Upper lobe of left lung (tissue), 6 donors: ENCODE measurements around the gene SECTM1. TPM values are rescaled to one million over a fixed set of nuclear protein-coding genes. Genes with fewer than 3 reads are reported as not detected.
"Not testable (repeated sequence)": the region's sequence is repeated elsewhere in the genome, so short reads cannot be mapped to it uniquely, and the experiment has no call there.

Experiments used
- ATAC-seq, 2 donors: fragments of 200-7000 bp; cut with Tn5 transposase; one replicate each; pipeline ENCODE4 v1.9.1; 2022; ENCODE audit warnings: mild to moderate bottlenecking in 2 of 2, moderate library complexity in 2 of 2; ENCODE audit not compliant: low FRiP score in 2 of 2
- DNase-seq, 2 donors: peaks; one replicate each; pipeline ENCODE4 v3.0.0-alpha.2; 2019 to 2020
- H3K27ac ChIP-seq, 4 donors: fragments of 200-600 bp; sonication (generic); one replicate each; pipeline ENCODE4 v1.5.1; 2016 to 2019
- H3K27me3 ChIP-seq, 4 donors: fragments of 200-600 bp; sonication (generic); one replicate each; pipeline ENCODE4 v1.5.1; 2017 to 2019
- H3K36me3 ChIP-seq, 4 donors: fragments of 200-600 bp; sonication (generic); one replicate each; pipeline ENCODE4 v1.5.1; 2016 to 2019
- H3K4me1 ChIP-seq, 4 donors: fragments of 200-600 bp; sonication (generic); one replicate each; pipeline ENCODE4 v1.5.1; 2018 to 2019
- H3K4me3 ChIP-seq, 4 donors: fragments of 200-600 bp; sonication (generic); one replicate each; pipeline ENCODE4 v1.5.1; 2017 to 2019; ENCODE audit warnings: mild to moderate bottlenecking in 2 of 4, moderate library complexity in 1 of 4
- H3K9me3 ChIP-seq, 4 donors: fragments of 200-600 bp; sonication (generic); one replicate each; pipeline ENCODE4 v1.5.1; 2018 to 2019
- CTCF ChIP-seq, 6 experiments: fragments of 450-650 bp in 4 of 6; fragments of 200-600 bp in 2 of 6; sonication (generic) in 2 of 6; IDR thresholded peaks; one replicate each; pipeline ENCODE4 v1.5.1; 2016 to 2019; ENCODE audit warnings: antibody characterized with exemption in 6 of 6
- EP300 ChIP-seq, 4 donors: sonication (generic); formaldehyde crosslinking; IDR thresholded peaks; one replicate each; pipeline ENCODE4 v1.5.1; 2017; ENCODE audit warnings: antibody characterized with exemption in 4 of 4, control low read depth in 2 of 4
- POLR2A ChIP-seq, 4 donors: fragments of 450-650 bp; IDR thresholded peaks; one replicate each; pipeline ENCODE4 v1.5.1; 2016 to 2017; ENCODE audit warnings: antibody characterized with exemption in 4 of 4, mild to moderate bottlenecking in 2 of 4
- POLR2AphosphoS5 ChIP-seq, 2 donors: sonication (generic); formaldehyde crosslinking; IDR thresholded peaks; one replicate each; pipeline ENCODE4 v1.5.1; 2017; ENCODE audit warnings: antibody characterized with exemption in 2 of 2
- WGBS, 2 donors: methylation state at CpG; one replicate each; pipeline ENCODE4 v1.1.5; 2017 to 2018; 5-methylcytosine and 5-hydroxymethylcytosine counted together
- total RNA-seq, 6 donors: library from RNA; depleted of rRNA in 4 of 6; stranded (reverse); fragments of >200 nt in 4 of 6; gene quantifications; one replicate each; pipeline versions ENCODE4 v1.1.0 to v1.2.1, GENCODE V29; 2016 to 2021
- donor health status: DM: no; HTN: no; CAD: no; lungs with moderate emphysema.
- donor health status: DM: no; HTN: yes; CAD: no; lungs with severe emphysema.

SECTM1 gene
- total RNA-seq, 6 donors from 2014 or later, result 17.8 to 50.4 (median 36.2) TPM

DNA sequence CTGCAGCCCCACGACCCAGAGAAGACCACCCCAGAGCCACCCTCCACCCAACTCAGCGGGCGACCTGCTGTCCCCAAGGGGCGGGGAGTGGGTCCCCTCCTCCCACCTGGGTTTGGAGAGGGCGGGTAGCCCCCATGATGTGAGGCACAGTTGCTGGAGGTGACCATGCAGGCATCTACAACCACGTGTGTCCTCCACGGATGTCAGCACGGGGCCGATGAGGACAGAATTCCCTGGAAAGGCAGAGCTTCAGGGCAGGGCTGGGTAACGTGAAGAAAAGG is 45.1 kb upstream of the SECTM1 start:
- ATAC-seq (no peak), DNase-seq (no peak)
- no peak overlapping the region for H3K27ac ChIP-seq
- H3K27me3 ChIP-seq, result peaks cover 0 to 25% (median 8%) of the 10 kb centered on the region in 4 donors
- 68 to 71% methylated on average over 9 to 10 of the region's 10 CpGs for WGBS, 2 donors
- H3K4me1 ChIP-seq, result peaks cover 0 to 10% (median 0%) of the 10 kb centered on the region in 4 donors
- no peaks in the 10 kb centered on the region for H3K9me3 ChIP-seq
- TF ChIP-seq CTCF (IDR thresholded peaks at IDR 0.05) (no peak), POLR2A (IDR thresholded peaks at IDR 0.05) (no peak), POLR2AphosphoS5 (IDR thresholded peaks at IDR 0.05) (no peak), EP300 (IDR thresholded peaks at IDR 0.05) (no peak)
- H3K36me3 ChIP-seq, result no peaks in the 10 kb centered on the region
- no peak overlapping the region for H3K4me3 ChIP-seq

GRCh38 chr17:82377924-82378740 is 44.6 kb upstream of the SECTM1 start:
- Histone ChIP-seq H3K36me3 (no peaks in the 10 kb centered on the region), H3K9me3 (no peaks in the 10 kb centered on the region), H3K27ac (no peak overlapping the region), H3K4me3 (no peak overlapping the region), H3K4me1 (peaks cover 0 to 10% (median 0%) of the 10 kb centered on the region in 4 donors), H3K27me3 (peaks cover 0 to 25% (median 8%) of the 10 kb centered on the region in 4 donors)
- no peak for ATAC-seq
- no peak for TF ChIP-seq POLR2AphosphoS5 (IDR thresholded peaks at IDR 0.05)
- no peak for TF ChIP-seq POLR2A (IDR thresholded peaks at IDR 0.05)
- TF ChIP-seq EP300 (IDR thresholded peaks at IDR 0.05), result no peak
- no peak for TF ChIP-seq CTCF (IDR thresholded peaks at IDR 0.05)
- DNase-seq, result peak in 1 of 2 donors; percentile 78
- WGBS, 2 donors, result 81 to 84% methylated on average over 16 to 29 of the region's 31 CpGs

- Histone ChIP-seq H3K4me1 (peaks cover 0 to 14% (median 3%) of the 10 kb centered on the region in 4 donors), H3K27me3 (peaks cover 0 to 29% (median 9%) of the 10 kb centered on the region in 4 donors)
- not testable (repeated sequence) for H3K27ac ChIP-seq, DNase-seq, H3K4me3 ChIP-seq, H3K9me3 ChIP-seq, ATAC-seq, H3K36me3 ChIP-seq
- WGBS, 2 donors, result 55 to 74% methylated on average over 3 of the region's 5 CpGs
Measured at GRCh38 chr17:82377294-82377693, 43.7 kb upstream of the SECTM1 start.

GRCh38 chr17:82376042-82376730 is 42.6 kb upstream of the SECTM1 start:
- 73 to 74% methylated on average over 7 to 13 of the region's 16 CpGs for WGBS, 2 donors
- Histone ChIP-seq H3K4me1 (peaks cover 8 to 24% (median 13%) of the 10 kb centered on the region in 4 donors), H3K36me3 (no peaks in the 10 kb centered on the region), H3K27ac (no peak overlapping the region), H3K27me3 (peaks cover 0 to 40% (median 18%) of the 10 kb centered on the region in 4 donors), H3K4me3 (no peak overlapping the region), H3K9me3 (no peaks in the 10 kb centered on the region)
- peak; percentile 7 to 37 for ATAC-seq
- TF ChIP-seq CTCF (IDR thresholded peaks at IDR 0.05) (no peak), POLR2AphosphoS5 (IDR thresholded peaks at IDR 0.05) (no peak), POLR2A (IDR thresholded peaks at IDR 0.05) (no peak), EP300 (IDR thresholded peaks at IDR 0.05) (no peak)
- no peak for DNase-seq

GRCh38 chr17:82375359-82376041 is 41.9 kb upstream of the SECTM1 start:
- Histone ChIP-seq H3K27me3 (peaks cover 0 to 46% (median 23%) of the 10 kb centered on the region in 4 donors), H3K4me1 (peaks cover 14 to 28% (median 19%) of the 10 kb centered on the region in 4 donors), H3K4me3 (no peak overlapping the region), H3K9me3 (no peaks in the 10 kb centered on the region), H3K27ac (no peak overlapping the region), H3K36me3 (no peaks in the 10 kb centered on the region)
- DNase-seq (peak in 1 of 2 donors; percentile 76), ATAC-seq (no peak)
- TF ChIP-seq POLR2A (IDR thresholded peaks at IDR 0.05) (no peak), POLR2AphosphoS5 (IDR thresholded peaks at IDR 0.05) (no peak), CTCF (IDR thresholded peaks at IDR 0.05) (no peak), EP300 (IDR thresholded peaks at IDR 0.05) (no peak)
- WGBS, 2 donors, result 60% methylated on average over 44 of the region's 46 CpGs; no CpG with 5 or more reads in 1 of the 2 donors
